ENCODE results near the gene HSD3B1. TPM values are rescaled to one million over a fixed set of nuclear protein-coding genes. Genes with fewer than 3 reads are reported as not detected.
"Not testable (repeated sequence)": the region's sequence is repeated elsewhere in the genome, so short reads cannot be mapped to it uniquely, and the experiment has no call there.

HSD3B1 gene
- total RNA-seq, 2 donors from 2014 or later = not detected

DNA sequence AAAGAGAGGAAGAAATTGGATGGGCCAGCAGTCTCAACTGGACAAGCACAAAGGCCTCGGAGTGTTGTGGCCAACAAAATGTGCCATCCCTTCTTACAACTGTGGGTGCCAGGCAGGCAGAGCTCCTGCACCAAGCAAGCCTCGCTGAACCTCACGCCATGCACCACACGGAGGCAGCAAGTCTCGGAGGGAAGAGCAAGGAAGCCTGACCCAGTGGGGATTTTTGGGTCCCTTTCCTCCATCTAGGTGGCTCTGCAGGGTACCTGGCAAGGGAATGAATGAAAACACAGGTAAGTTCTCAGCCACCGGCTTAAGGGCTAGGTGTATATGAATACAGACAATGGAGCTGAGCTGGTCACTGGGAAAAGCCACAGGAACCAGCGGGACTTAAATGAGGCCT, 40.8 kb downstream of the HSD3B1 start:
- Histone ChIP-seq H3K4me1 (peaks cover 31% of the 10 kb centered on the region), H3K27me3 (no peaks in the 10 kb centered on the region), H3K9me3 (no peaks in the 10 kb centered on the region), H3K4me3 (no peak overlapping the region), H3K27ac (no peak overlapping the region), H3K36me3 (replicated peaks in 1 of 2; ENCODE audit: insufficient read depth in 1 of 2, low read depth in 2 of 2) (no peaks in the 10 kb centered on the region)
- no peak for ATAC-seq
- TF ChIP-seq POLR2A (IDR thresholded peaks at IDR 0.05) = no peak
- TF ChIP-seq, protein P1, sequence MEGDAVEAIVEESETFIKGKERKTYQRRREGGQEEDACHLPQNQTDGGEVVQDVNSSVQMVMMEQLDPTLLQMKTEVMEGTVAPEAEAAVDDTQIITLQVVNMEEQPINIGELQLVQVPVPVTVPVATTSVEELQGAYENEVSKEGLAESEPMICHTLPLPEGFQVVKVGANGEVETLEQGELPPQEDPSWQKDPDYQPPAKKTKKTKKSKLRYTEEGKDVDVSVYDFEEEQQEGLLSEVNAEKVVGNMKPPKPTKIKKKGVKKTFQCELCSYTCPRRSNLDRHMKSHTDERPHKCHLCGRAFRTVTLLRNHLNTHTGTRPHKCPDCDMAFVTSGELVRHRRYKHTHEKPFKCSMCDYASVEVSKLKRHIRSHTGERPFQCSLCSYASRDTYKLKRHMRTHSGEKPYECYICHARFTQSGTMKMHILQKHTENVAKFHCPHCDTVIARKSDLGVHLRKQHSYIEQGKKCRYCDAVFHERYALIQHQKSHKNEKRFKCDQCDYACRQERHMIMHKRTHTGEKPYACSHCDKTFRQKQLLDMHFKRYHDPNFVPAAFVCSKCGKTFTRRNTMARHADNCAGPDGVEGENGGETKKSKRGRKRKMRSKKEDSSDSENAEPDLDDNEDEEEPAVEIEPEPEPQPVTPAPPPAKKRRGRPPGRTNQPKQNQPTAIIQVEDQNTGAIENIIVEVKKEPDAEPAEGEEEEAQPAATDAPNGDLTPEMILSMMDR (IDR thresholded peaks at IDR 0.05) = no peak
- intact Hi-C loops (cut with DNase I) = no loop called here
- WGBS, 2 donors = 88 to 90% methylated on average over 7 of the region's 7 CpGs
- no peak for DNase-seq

DNA sequence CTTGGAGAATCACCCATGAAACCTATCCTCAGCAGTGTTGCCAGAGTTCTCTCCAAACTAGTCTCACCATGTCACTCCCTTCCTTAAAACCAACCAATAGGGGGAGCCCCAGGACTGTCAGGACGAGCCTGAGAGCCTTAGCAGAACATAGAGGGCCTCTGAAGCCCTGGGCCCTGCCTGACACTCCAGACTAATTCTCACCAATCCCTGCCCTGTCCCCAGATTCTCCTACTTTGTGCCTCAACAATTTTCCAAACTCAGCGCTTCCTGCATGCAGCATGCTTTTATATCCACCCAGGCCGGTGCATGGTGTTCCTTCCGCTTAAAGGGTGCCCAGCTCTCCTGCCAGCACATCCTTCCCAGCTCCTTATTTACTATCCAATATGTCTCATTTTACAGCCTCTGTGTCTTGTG, 42.7 kb downstream of the HSD3B1 start:
- intact Hi-C loops (cut with DNase I) = no loop called here
- peak; percentile 64 to 81 (median 69) for DNase-seq
- H3K4me3 ChIP-seq = no peak overlapping the region
- TF ChIP-seq, protein P1 (IDR thresholded peaks at IDR 0.05) = peak; percentile 32 to 66 (median 56)
- no peak for TF ChIP-seq POLR2A (IDR thresholded peaks at IDR 0.05)
- H3K27me3 ChIP-seq = no peaks in the 10 kb centered on the region
- WGBS, 2 donors = 59 to 70% methylated on average over 3 to 4 of the region's 4 CpGs
- H3K27ac ChIP-seq = no peak overlapping the region
- H3K4me1 ChIP-seq = peaks cover 38% of the 10 kb centered on the region
- no peaks in the 10 kb centered on the region for H3K9me3 ChIP-seq
- peak; percentile 57 for ATAC-seq
- no peaks in the 10 kb centered on the region for H3K36me3 ChIP-seq (replicated peaks in 1 of 2; ENCODE audit: insufficient read depth in 1 of 2, low read depth in 2 of 2)

DNA sequence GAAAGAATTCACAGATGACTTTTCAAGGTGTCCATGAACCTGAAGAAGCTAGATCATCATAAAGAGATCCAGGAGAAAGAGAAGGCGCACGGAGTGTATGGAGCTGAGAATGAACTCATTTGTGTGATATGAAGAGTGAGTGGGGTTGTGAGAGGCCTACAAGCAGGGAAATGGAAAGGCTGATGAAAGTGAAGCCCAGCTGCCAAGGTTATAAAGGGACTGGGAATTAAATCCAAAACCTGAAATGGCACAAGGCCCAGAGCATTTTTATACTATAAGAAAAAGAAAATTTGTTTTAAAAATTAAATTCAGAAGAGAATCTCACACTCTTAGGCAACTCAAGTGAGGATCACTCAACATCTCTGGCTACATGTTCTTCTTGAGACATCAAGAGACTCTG, 43.4 kb downstream of the HSD3B1 start:
- no peak overlapping the region for H3K27ac ChIP-seq
- intact Hi-C loops (cut with DNase I) = no loop called here
- ATAC-seq (no peak), DNase-seq (no peak)
- H3K4me1 ChIP-seq = peaks cover 38% of the 10 kb centered on the region
- H3K4me3 ChIP-seq = no peak overlapping the region
- 80 to 85% methylated on average over 2 of the region's 2 CpGs for WGBS, 2 donors
- TF ChIP-seq, protein P1 (IDR thresholded peaks at IDR 0.05) = no peak
- no peak for TF ChIP-seq POLR2A (IDR thresholded peaks at IDR 0.05)
- H3K9me3 ChIP-seq = no peaks in the 10 kb centered on the region
- H3K27me3 ChIP-seq = no peaks in the 10 kb centered on the region
- no peaks in the 10 kb centered on the region for H3K36me3 ChIP-seq (replicated peaks in 1 of 2; ENCODE audit: insufficient read depth in 1 of 2, low read depth in 2 of 2)

DNA sequence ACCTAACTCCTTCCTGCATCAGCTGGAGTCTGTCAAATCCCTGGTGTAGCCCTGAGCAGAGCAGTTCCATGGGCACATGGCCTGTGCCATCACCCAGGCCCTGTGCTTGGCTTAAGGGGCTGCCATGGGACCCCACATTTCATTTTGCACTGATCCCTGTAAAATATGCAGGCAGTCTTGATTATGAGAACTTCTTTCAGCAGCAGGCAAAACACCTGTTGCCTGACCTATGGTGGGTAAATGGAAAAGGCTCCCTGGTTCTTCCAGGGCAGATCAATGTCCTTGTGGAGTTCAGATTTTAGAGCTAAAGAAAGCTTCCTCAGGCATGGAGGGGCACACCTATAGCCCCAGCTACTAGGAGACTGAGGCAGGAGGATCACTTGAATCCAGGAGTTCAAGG, 44.2 kb downstream of the HSD3B1 start:
- intact Hi-C loops (cut with DNase I) = no loop called here
- H3K36me3 ChIP-seq (replicated peaks in 1 of 2; ENCODE audit: insufficient read depth in 1 of 2, low read depth in 2 of 2) = no peaks in the 10 kb centered on the region
- TF ChIP-seq POLR2A (IDR thresholded peaks at IDR 0.05) = no peak
- TF ChIP-seq, protein P1 (IDR thresholded peaks at IDR 0.05) = no peak
- no peaks in the 10 kb centered on the region for H3K9me3 ChIP-seq
- peaks cover 38% of the 10 kb centered on the region for H3K4me1 ChIP-seq
- no peak for ATAC-seq
- no peak overlapping the region for H3K27ac ChIP-seq
- H3K4me3 ChIP-seq = no peak overlapping the region
- H3K27me3 ChIP-seq = no peaks in the 10 kb centered on the region
- DNase-seq = no peak

DNA sequence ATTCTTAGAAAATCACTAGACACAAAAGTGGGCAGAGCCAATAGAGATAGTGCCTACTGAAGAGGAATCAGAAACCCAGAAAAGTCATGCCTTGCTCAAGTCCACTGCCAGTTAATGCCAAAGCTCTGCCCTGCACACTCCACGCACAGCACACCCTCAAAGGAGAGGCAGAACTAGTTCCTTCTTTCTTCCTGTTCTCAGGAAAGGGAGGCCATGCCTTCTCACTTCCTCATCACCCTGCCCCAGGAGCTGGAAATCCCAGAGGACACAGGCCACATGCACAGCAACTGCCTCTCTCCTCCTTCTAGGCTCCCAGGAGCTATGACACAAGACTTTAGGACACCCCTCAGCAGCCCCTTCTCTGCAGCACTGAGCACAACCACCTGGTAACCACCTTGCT, 45.6 kb downstream of the HSD3B1 start:
- not testable (repeated sequence) for DNase-seq
- WGBS, 2 donors = 56 to 81% methylated on average over 1 of the region's 1 CpG
- H3K27ac ChIP-seq = peak overlapping the region in 3 of 4 donors; percentile 61 to 76 (median 68)

More for the DNA sequence above, 45.6 kb downstream of the HSD3B1 start:
- H3K27me3 ChIP-seq; intact Hi-C loops (cut with DNase I); H3K36me3 ChIP-seq (replicated peaks in 1 of 2; ENCODE audit: insufficient read depth in 1 of 2, low read depth in 2 of 2); H3K9me3 ChIP-seq; H3K4me3 ChIP-seq; ATAC-seq: not testable (repeated sequence)
- peaks cover 38% of the 10 kb centered on the region for H3K4me1 ChIP-seq

Measured in body of pancreas (tissue), 4 donors.